Activated T-cell treated with anti-CD3 and anti-CD28 coated beads, Interleukin-2, amount 50 U/mL, for 4 hours (primary cell): ENCODE data around the gene RABGAP1. TPM values are rescaled to one million over a fixed set of nuclear protein-coding genes. Genes with fewer than 3 reads are reported as not detected.

ENCODE experiments used
- ATAC-seq, 2 donors: fragments of 200-7000 bp; cut with Tn5 transposase; one replicate each; pipeline ENCODE4 v1.10.0; 2021
- DNase-seq: peaks from one replicate; pipeline ENCODE4 v3.0.0-alpha.2; 2020
- H3K27me3 Mint-ChIP-seq: one replicate; pipeline ENCODE4 v1.8.0; 2021; ENCODE audit warnings: low read depth, mixed read lengths
- H3K36me3 Mint-ChIP-seq: one replicate; pipeline ENCODE4 v1.8.0; 2022; ENCODE audit warnings: mixed read lengths; ENCODE audit not compliant: insufficient read depth
- H3K4me1 Mint-ChIP-seq: one replicate; pipeline ENCODE4 v1.8.0; 2021; ENCODE audit warnings: low read depth, mixed read lengths
- H3K4me3 Mint-ChIP-seq: one replicate; pipeline ENCODE4 v1.8.0; 2021; ENCODE audit warnings: mild to moderate bottlenecking, moderate library complexity, mixed read lengths
- H3K9me3 Mint-ChIP-seq: one replicate; pipeline ENCODE4 v1.8.0; 2021; ENCODE audit warnings: mixed read lengths
- total RNA-seq, 3 donors: library from RNA; stranded (reverse); gene quantifications; one replicate each; pipeline ENCODE4 v1.2.1, GENCODE V29; 2021

Gene RABGAP1
- total RNA-seq, 3 donors from 2014 or later: 14.3 to 17.1 (median 16.7) TPM

DNA sequence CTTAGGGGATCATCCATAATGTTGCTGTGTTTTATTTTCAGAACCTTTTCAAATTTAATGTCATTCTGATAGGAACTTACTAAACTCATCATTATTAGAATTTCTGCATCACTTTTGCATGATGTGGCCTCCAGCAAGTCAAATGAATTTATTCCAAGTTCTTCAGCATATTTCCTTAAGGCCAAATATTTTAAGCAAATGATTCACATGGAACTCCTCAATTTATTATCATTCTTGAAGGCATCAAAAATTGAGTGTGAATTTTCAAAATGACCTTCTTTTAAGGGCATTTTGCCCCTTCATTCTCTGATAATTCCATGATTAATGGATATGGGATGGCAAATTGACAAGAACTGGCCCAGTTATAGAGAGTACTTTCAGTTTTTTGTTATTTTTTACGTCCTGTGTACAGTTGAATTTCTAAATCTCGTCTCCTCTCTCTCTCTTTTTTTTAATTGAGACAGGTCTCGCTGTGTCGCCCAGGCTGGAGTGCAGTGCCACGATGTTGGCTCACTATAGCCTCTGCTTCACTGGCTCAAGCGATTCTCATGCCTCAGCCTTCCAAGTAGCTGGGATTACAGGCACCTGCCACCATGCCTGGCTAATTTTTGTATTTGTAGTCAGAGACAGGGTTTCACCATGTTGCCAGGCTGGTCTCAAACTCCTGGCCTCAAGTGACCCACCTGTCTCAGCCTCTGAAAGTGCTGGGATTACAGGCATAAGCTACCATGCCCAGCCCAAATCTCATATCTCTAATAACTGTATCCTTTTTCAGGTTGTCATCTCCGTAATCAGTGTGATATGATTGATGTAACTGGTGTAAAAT is 121.7 kb downstream of the RABGAP1 start:
- DNase-seq: no peak
- H3K4me3 Mint-ChIP-seq: no peak overlapping the region
- H3K9me3 Mint-ChIP-seq: no peaks in the 10 kb centered on the region
- no peaks in the 10 kb centered on the region for H3K27me3 Mint-ChIP-seq
- no peak for ATAC-seq
- peaks cover 25% of the 10 kb centered on the region for H3K36me3 Mint-ChIP-seq
- no peaks in the 10 kb centered on the region for H3K4me1 Mint-ChIP-seq

DNA sequence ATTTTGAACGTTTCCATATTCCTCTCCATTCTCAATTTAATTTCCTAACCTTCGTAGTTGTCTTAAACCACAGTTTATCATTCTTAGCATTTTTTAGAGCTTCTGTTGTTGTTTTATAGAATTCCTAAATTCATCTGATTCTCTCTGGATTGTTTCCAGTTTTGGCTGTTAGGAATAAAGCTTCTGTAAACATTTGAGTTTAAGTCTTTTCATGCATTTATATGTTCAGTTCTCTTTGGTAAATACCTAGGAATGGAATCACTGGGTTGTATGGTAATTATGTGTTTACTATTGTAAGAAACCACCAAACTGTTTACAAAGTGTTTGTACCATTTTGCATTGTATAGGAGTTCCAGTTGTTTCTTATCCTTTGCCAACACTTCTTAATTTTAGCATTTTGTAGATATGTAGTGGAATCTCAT is 122.4 kb downstream of the RABGAP1 start:
- no peak for DNase-seq
- Mint-ChIP-seq H3K4me1 (no peaks in the 10 kb centered on the region), H3K27me3 (no peaks in the 10 kb centered on the region), H3K4me3 (no peak overlapping the region), H3K36me3 (peaks cover 27% of the 10 kb centered on the region), H3K9me3 (no peaks in the 10 kb centered on the region)
- ATAC-seq: no peak

DNA sequence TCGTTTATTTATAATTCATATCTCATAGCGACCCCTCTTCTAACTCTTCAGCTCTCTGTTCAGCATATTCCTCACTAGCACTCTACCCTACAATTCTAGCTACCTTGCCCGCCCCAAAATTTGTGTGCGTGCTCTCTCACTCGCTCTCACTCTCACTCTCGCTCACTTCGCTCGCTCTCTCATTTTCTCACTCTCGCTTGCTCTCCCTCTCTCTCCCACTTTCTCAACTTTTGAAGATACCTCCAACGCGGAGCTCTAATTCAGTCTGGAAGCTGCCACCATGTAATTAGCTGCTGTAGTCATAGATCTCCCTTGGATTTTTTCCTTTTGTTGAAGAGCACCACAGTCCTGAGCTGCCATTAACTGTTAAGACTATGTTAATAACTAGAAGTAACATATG is 123.1 kb downstream of the RABGAP1 start:
- peaks cover 31% of the 10 kb centered on the region for H3K36me3 Mint-ChIP-seq
- DNase-seq: no peak
- no peaks in the 10 kb centered on the region for H3K9me3 Mint-ChIP-seq
- no peaks in the 10 kb centered on the region for H3K4me1 Mint-ChIP-seq
- no peak for ATAC-seq
- no peak overlapping the region for H3K4me3 Mint-ChIP-seq
- no peaks in the 10 kb centered on the region for H3K27me3 Mint-ChIP-seq

DNA sequence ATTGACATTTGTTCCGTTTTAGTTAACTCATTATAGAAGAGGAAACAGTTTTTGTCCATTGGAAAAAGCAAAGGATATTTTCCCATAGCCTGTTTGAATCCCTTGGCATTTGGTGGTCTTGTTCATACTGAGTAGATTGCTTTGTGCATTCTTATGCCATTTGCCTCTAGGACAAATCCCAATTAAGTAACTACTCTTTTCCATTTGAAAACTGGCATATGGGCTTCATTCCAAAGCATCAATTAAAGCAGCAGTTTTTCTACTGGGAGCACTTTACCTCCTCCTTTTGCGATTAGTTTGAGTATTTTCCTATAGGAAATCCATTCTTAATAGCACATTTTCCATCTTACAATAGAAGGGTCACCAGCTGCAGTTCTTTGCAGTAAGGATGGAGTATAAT is 123.9 kb downstream of the RABGAP1 start:
- Mint-ChIP-seq H3K9me3 (no peaks in the 10 kb centered on the region), H3K4me3 (no peak overlapping the region), H3K36me3 (peaks cover 32% of the 10 kb centered on the region), H3K4me1 (no peaks in the 10 kb centered on the region), H3K27me3 (no peaks in the 10 kb centered on the region)
- DNase-seq (no peak), ATAC-seq (no peak)

DNA sequence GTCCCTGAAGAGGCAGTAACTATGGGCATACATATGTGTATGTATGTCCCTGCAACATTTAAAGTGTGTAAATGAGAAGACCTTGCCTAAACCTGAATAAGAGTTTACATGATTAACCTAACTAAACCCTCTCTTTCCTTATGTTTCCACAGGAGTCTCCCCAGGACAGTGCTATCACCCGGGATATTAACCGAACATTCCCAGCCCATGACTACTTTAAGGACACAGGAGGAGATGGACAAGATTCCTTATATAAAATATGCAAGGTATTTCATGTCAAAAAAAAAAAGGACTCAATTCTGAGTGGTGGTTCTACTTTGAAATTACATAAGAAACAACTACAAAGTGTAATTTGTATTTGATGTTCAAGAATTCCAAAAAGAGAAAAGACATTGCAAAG is 124.4 kb downstream of the RABGAP1 start:
- H3K9me3 Mint-ChIP-seq: no peaks in the 10 kb centered on the region
- DNase-seq (no peak), ATAC-seq (no peak)
- H3K4me3 Mint-ChIP-seq: no peak overlapping the region
- H3K27me3 Mint-ChIP-seq: no peaks in the 10 kb centered on the region
- H3K4me1 Mint-ChIP-seq: no peaks in the 10 kb centered on the region
- H3K36me3 Mint-ChIP-seq: peaks cover 35% of the 10 kb centered on the region

DNA sequence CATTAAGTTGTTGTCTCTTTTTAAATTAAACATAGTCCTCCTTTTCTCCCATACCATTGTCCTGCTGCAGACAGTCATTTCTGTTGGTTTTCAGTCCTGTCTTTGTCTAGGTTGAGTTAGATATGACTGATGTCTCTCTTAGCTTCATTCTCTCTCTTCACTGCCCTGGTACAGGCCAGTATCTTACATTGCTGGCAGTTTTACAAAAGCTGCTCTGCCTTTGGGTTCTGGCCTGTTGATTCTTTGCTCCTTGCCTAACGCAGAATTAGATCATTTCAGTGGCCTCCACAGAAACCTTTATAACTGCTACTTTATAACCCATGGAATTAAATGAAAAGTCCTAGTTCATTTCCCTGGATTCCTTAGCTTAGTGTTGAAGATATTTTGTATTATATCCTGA is 126.3 kb downstream of the RABGAP1 start:
- Mint-ChIP-seq H3K27me3 (no peaks in the 10 kb centered on the region), H3K4me1 (no peaks in the 10 kb centered on the region), H3K4me3 (no peak overlapping the region), H3K36me3 (peaks cover 44% of the 10 kb centered on the region), H3K9me3 (no peaks in the 10 kb centered on the region)
- ATAC-seq (no peak), DNase-seq (no peak)

DNA sequence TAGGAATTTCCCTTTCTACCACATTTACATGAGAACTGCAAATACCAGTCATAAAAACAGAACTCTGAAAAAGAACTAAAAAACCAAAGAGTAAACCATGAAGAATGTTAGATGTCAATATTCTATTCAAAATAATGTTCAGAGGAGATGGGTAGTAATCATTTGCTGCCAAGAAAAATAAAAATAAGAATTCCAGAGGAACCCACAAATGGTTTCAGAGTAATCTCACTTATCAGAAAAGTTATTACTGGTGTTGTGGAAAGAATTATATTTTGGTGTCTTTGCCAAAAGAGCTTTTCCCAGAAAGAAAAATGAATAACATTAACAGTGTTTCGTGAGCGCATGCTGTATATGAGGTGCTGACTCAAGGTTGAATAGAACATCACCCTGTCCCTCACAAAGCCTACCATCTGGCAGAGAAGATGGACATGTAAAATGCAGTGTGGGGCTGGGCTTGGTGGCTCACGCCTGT is 128.2 kb downstream of the RABGAP1 start:
- Mint-ChIP-seq H3K4me1 (no peaks in the 10 kb centered on the region), H3K27me3 (no peaks in the 10 kb centered on the region), H3K36me3 (peaks cover 46% of the 10 kb centered on the region), H3K9me3 (no peaks in the 10 kb centered on the region), H3K4me3 (no peak overlapping the region)
- DNase-seq (no peak), ATAC-seq (no peak)

DNA sequence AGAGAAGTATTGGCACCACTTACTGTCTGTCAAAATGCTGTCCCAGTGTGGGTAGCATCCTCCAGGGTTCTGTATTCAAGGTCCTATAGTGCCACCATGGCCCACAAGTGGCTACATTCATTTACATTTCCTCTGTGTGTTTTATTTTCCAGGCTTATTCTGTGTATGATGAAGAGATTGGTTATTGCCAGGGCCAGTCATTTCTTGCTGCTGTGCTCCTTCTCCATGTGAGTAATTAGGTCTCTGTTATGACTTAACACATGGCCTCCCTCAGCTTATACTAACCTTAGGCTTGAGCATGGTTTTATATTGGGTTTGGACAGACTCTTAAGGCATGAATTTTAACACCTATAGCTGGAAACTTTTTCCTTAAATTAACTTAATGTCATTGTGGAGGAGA is 129.4 kb downstream of the RABGAP1 start:
- ATAC-seq (peak; percentile 53 to 62), DNase-seq (no peak)
- Mint-ChIP-seq H3K9me3 (no peaks in the 10 kb centered on the region), H3K27me3 (no peaks in the 10 kb centered on the region), H3K4me1 (no peaks in the 10 kb centered on the region), H3K4me3 (no peak overlapping the region), H3K36me3 (peaks cover 46% of the 10 kb centered on the region)

DNA sequence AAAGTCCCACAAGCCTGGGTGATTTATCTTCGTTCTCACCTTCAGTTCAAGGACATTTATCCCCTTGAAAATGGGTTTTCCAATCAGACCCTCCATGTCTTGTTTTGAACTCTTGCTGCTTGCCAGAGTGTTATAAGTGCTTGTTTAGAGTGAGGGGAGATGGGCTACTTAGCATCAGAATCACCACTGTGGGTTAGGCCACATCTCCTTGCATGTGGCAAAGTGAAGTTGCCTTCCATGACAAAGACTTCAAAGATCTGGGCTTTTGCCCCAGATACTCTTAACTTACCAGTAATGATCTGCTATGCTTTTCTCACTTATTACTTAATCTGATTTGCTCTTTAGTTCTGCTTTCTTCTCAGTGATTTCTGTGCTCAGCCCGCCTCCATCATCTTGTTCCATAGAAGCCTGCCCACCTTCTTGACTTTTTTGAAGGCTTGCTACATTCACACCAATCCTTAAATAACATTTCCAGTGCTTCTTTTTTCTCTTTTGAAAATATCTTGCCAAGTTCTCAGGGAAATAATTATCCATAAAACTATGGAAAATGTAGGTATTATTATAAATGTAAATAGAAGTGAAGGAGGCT is 131.7 kb downstream of the RABGAP1 start:
- Mint-ChIP-seq H3K9me3 (no peaks in the 10 kb centered on the region), H3K4me3 (no peak overlapping the region), H3K36me3 (peaks cover 31% of the 10 kb centered on the region), H3K4me1 (no peaks in the 10 kb centered on the region), H3K27me3 (no peaks in the 10 kb centered on the region)
- ATAC-seq (no peak), DNase-seq (no peak)

DNA sequence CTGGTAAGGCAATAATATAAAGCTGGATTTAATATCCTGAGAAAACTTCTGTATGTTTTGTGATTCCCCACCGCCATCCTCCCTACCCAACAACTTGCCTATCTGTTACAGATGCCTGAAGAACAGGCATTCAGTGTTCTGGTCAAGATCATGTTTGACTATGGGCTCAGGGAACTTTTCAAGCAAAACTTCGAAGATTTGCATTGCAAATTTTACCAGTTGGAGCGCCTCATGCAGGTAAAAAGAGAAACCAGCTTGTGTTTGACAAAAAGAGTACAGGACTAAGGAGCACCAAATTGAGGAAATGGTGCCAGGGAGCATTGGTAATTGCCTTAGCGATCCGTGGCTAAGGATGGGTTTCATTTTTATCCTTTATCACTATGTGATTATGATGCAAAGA is 132.6 kb downstream of the RABGAP1 start:
- DNase-seq (no peak), ATAC-seq (no peak)
- no peaks in the 10 kb centered on the region for H3K4me1 Mint-ChIP-seq
- H3K9me3 Mint-ChIP-seq: no peaks in the 10 kb centered on the region
- no peak overlapping the region for H3K4me3 Mint-ChIP-seq
- H3K27me3 Mint-ChIP-seq: no peaks in the 10 kb centered on the region
- peaks cover 28% of the 10 kb centered on the region for H3K36me3 Mint-ChIP-seq

DNA sequence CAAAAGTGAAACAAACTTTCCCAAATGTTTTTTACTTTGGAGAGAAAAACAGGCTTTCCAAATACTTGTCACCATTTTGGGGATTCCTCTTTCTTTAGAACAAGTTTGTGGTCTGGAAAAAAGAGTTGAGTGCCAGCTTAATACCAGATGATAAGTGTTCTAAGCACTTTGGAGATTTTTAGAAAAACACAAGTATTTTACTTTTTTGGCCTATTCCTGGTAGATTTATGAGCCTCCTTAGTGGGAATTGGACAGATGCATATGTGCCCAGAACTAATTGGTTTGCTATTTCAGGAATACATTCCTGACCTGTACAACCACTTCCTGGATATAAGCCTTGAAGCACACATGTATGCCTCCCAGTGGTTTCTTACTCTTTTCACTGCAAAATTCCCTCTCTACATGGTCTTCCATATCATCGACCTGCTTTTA is 133.2 kb downstream of the RABGAP1 start:
- Mint-ChIP-seq H3K36me3 (peaks cover 27% of the 10 kb centered on the region), H3K4me3 (no peak overlapping the region), H3K27me3 (no peaks in the 10 kb centered on the region), H3K9me3 (no peaks in the 10 kb centered on the region), H3K4me1 (no peaks in the 10 kb centered on the region)
- no peak for ATAC-seq
- no peak for DNase-seq

DNA sequence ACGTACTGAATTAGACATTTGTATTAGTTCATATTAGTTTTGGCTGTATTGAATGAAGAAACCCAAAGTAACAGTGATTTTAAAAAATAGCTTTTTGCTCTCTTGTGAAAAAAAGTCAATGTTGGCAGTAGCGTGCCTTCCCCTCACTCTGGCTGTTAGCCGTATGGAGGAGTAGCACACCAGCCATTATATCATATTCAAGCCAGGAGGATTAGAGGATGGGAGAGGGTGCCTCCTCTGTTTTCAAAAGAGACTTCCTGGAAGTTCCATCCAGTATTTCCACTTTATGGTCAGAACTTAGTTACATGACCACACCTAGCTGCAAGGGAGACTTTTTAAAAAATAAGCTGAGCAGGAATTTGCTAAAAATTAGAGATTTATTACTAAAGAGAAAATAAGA is 133.8 kb downstream of the RABGAP1 start:
- ATAC-seq (no peak), DNase-seq (no peak)
- Mint-ChIP-seq H3K4me3 (no peak overlapping the region), H3K27me3 (no peaks in the 10 kb centered on the region), H3K9me3 (no peaks in the 10 kb centered on the region), H3K4me1 (no peaks in the 10 kb centered on the region), H3K36me3 (peaks cover 30% of the 10 kb centered on the region)

DNA sequence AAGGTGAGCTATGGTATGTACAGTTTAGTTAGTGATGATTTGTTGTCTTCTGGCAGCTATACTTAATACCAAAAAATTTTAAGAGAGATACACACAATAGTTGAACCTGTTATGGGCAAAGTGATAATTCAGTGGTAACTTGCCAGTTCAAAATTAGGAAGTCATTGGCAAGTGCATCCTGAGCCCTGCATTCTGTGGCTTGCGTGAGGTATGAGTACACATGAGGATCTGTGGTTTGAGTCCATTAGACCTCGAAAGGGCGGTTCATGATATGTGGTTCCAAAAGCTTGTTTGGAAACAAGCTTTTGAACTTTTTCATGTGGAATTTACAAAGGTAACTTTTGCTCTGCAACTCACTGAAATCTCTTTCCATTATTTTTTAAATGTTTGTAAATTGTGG is 139.6 kb downstream of the RABGAP1 start:
- H3K27me3 Mint-ChIP-seq: no peaks in the 10 kb centered on the region
- no peaks in the 10 kb centered on the region for H3K4me1 Mint-ChIP-seq
- DNase-seq (no peak), ATAC-seq (no peak)
- no peaks in the 10 kb centered on the region for H3K9me3 Mint-ChIP-seq
- H3K4me3 Mint-ChIP-seq: no peak overlapping the region
- H3K36me3 Mint-ChIP-seq: peaks cover 44% of the 10 kb centered on the region

DNA sequence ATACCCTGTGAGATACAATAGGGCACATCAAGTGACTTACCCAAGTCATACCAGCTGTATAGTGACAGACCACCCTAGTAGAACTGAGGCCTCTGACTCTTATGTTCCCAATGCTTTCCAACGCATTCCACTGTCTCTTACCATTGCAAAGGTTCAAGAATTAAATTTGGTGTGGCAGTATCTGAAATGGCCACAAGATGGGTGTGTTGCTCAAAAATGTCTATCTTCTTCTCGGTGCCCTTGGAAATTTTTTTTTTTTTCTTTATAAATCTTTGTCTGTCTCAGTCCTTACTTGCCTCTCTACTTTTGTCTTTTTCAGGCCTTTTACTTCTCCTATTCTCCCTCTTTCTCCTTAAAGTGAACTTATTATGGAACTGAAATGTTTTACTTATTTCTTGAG is 141.0 kb downstream of the RABGAP1 start:
- H3K4me3 Mint-ChIP-seq: no peak overlapping the region
- H3K36me3 Mint-ChIP-seq: peaks cover 45% of the 10 kb centered on the region
- DNase-seq (no peak), ATAC-seq (peak in 1 of 2 donors; percentile 35)
- no peaks in the 10 kb centered on the region for H3K27me3 Mint-ChIP-seq
- no peaks in the 10 kb centered on the region for H3K9me3 Mint-ChIP-seq
- H3K4me1 Mint-ChIP-seq: no peaks in the 10 kb centered on the region

DNA sequence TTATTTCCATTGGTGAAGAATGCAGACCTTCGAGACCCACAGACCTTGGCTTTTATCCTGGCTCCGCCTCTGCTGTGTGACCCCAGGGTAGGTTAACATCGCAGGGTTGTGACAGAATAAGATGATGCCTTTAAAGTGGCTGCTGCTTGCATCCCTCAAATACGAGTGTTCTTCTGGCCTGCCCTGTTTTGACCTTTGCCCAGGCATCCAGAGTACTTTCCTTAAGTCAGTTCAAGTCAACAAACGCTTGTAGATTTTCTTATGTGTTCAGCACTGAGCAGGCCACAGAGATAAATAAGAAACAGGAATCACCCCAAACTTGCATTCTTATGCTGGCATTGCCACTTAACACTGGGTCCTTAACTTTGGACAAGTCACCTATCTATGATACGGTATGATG is 142.9 kb downstream of the RABGAP1 start:
- H3K27me3 Mint-ChIP-seq: no peaks in the 10 kb centered on the region
- H3K9me3 Mint-ChIP-seq: no peaks in the 10 kb centered on the region
- no peak overlapping the region for H3K4me3 Mint-ChIP-seq
- ATAC-seq: no peak
- DNase-seq: no peak
- H3K4me1 Mint-ChIP-seq: no peaks in the 10 kb centered on the region
- peaks cover 45% of the 10 kb centered on the region for H3K36me3 Mint-ChIP-seq
